Glomerular visceral epithelial cell (primary cell): ENCODE measurements around the gene ZNF57.

Experiments
- DNase-seq: peaks from one replicate; pipeline ENCODE4 v3.0.0-alpha.2; 2016; ENCODE audit errors: extremely low spot score

Gene ZNF57

DNA sequence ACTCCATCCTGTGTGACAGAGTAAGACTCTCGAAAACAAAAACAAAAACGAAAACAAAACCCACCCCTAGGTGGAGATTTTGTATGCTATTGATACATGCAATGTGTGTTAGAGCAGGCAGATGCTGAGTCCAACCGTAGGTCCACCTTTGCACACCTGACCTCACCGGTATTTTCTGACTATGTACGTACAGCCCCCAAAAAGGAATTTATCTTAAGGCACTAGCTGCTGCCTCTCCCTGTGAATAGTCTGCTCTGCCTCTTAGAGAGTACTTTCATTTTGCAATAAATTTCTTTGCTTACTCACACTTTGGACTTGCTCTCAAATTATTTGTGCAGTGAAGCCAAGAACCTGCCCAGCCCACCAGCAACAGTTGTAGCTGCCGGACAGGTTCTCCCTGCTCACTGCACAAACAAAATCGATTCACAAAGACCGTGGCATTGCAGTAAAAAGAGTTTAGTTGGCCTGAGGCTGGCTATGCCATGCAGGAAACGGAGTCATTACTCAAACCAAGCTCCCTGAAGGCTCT lies 52.3 kb downstream of the ZNF57 start:
- peak; percentile 27 for DNase-seq

DNA sequence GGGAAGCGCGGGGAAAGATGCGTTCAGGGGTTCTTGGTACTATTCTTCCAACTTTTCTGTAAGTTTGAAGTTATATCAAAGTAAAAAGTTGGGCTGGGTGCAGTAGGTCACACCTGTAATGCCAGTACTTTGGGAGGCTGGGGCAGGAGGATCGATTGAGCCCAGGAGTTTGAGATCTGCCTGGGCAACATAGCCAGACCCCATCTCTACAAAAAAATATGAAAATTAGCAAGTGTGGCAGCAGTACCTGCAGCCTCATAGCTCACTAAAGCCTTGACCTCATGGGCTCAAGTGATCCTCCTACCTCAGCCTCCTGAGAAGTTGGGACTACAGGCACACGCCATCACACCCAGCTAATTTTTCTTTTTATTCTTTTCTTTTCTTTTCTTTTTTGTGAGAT lies 56.4 kb downstream of the ZNF57 start:
- no peak for DNase-seq

DNA sequence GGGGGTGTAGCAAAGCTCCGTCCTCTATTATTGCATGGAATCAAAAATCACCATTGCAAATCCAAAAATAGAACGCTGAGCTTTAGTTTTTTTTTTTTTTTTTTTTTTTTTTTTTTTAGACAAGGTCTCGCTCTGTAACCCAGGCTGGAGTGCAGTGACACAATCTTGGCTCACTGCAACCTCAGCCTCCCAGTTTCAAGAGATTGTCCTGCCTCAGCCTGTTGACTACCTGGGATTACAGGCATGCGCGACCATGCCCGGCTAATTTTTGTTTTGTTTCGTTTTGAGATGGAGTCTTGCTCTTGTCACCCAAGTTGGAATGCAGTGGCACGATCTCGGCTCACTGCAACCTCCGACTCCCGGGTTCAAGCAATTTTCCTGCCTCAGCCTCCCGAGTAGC lies 59.4 kb downstream of the ZNF57 start:
- no peak for DNase-seq

DNA sequence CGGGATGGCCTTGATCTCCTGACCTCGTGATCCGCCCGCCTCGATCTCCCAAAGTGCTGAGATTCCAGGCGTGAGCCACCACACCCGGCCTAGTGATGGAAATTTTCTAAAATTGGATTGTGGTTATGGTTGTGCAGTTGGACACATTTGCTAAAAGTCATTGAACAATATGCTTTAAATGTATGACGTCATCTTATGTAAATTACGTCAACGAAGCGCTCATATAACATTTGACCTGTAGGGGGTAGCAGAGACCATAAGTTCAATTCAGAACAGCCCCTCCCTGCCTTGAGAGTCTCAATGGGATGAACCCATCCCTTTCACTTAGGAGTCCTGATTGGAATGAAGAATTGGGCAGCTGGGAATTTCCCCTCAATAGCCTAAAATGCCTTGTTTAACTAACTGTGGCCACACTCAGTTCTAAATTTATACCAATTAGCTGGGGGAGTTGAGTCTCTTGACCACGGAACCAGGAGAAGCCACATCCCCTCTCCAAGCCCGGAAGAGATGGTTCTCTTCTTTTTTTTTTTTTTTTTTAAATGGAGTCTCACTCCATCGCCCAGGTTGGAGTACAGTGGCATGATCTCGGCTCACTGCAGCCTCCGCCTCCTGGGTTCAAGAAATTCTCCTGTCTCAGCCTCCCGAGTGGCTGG lies 61.4 kb downstream of the ZNF57 start:
- DNase-seq, result peak; percentile 75

DNA sequence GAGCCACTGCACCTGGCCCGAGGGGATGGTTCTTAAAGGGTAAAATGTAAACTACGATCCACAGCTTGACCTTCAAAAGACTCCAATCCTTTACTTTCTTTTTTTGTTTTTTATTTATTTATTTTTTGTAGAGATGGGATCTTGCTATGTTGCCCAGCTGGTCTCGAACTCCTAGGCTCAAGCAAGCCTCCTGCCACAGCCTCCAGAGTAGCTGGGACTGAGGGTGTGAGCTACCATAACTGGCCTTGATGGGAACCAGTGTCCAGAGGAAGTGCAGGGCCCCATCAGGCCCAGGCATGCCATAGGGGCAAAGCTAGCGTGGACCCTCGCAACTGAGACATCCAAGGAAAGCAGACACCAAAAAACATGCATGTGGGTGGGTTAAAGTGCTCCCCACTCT lies 62.4 kb downstream of the ZNF57 start:
- DNase-seq, result no peak

DNA sequence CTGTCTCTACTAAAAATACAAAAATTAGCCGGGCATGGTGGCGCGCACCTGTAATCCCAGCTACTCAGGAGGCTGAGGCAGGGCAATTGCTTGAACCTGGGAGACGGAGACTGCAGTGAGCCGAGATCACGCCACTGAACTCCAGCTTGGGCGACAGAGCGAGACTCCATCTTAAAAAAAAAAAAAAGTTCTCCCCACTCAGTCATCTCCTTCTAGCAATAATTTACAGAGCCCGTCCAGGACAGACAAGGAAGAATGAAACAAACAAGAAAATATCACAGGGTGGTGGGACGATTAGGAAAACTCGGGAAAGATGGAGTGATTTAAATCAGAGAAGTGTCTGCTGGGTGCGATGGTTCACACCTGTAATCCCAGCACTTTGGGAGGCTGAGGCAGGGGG lies 62.9 kb downstream of the ZNF57 start:
- DNase-seq, result peak; percentile 43

DNA sequence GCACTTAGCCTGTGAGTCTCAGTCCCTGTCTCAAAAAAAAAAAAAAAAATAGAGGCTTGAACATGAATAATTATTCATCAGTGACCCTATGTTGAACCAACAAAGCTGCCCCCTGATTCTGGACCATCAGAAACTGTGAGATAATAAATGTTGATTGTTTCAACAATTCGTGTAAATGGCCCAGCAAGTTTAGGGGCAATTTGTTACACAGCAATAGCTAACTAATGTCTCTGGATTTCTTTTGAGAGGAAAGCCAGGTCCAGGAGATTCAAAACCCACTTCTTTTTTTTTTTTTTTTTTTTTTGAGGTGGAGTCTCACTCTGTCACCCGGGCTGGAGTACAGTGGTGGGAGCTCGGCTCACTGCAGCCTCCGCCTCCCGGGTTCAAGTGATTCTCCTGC lies 64.1 kb downstream of the ZNF57 start:
- DNase-seq, result no peak

DNA sequence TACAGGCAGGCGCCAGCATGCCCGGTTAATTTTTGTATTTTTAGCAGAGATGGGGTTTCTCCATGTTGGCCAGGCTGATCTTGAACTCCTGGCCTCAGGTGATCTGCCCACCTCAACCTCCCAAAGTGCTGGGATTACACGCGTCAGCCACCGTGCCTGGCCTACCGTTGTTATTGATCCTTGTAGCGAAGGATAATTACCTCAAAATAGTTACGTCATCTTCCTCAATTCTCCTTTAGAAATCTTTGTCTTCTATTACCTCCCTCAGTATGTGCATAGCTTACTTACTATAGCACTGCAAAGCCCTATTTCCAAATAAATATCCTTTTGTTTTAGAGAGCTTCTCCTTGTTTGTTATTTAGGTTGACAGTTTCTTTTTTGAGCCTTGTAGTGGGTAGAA lies 67.2 kb downstream of the ZNF57 start:
- no peak for DNase-seq
